ENCODE results near the gene PPP1R14C.

GRCh38 chr6:150184850-150185731 is 42.2 kb downstream of the PPP1R14C start:
- TF ChIP-seq CTCF (IDR thresholded peaks at IDR 0.05) (no peak), POLR2A (IDR thresholded peaks at IDR 0.05) (no peak)

Data from body of pancreas (tissue), 4 donors.